Aorta (tissue), 5 donors: ENCODE results near the gene CCDC9. TPM values are rescaled to one million over a fixed set of nuclear protein-coding genes. Genes with fewer than 3 reads are reported as not detected.
"Not testable (repeated sequence)": the region's sequence is repeated elsewhere in the genome, so short reads cannot be mapped to it uniquely, and the experiment has no call there.

Experiments
- ATAC-seq: fragments of 200-7000 bp; cut with Tn5 transposase; one replicate; pipeline ENCODE4 v1.9.1; 2022; ENCODE audit warnings: moderate library complexity; ENCODE audit not compliant: low FRiP score
- DNase-seq, 2 donors: peaks; one replicate each; pipeline ENCODE4 v3.0.0-alpha.2; 2020
- H3K27ac ChIP-seq, 2 donors: one replicate each; pipeline ENCODE4 v1.5.1; 2013; ENCODE audit warnings: low read length in 2 of 2, mild to moderate bottlenecking in 2 of 2, moderate library complexity in 2 of 2, control low read depth in 1 of 2, inconsistent platforms in 1 of 2, low read depth in 1 of 2
- H3K27me3 ChIP-seq, 2 donors: one replicate each; pipeline ENCODE4 v1.6.1; 2013; ENCODE audit warnings: control low read depth in 1 of 2, low read length in 1 of 2, mild to moderate bottlenecking in 1 of 2, moderate library complexity in 1 of 2; ENCODE audit not compliant: insufficient read depth in 2 of 2, control insufficient read depth in 1 of 2
- H3K36me3 ChIP-seq, 2 donors: one replicate each; pipeline ENCODE4 v1.6.1; 2013; ENCODE audit warnings: control low read depth in 1 of 2, low read length in 1 of 2, mild to moderate bottlenecking in 1 of 2; ENCODE audit not compliant: insufficient read depth in 2 of 2, control insufficient read depth in 1 of 2
- H3K4me1 ChIP-seq, 2 donors: one replicate each; pipeline ENCODE4 v1.6.1; 2013; ENCODE audit warnings: low read length in 2 of 2, control low read depth in 1 of 2, mild to moderate bottlenecking in 1 of 2, moderate library complexity in 1 of 2; ENCODE audit not compliant: insufficient read depth in 2 of 2, control insufficient read depth in 1 of 2
- H3K4me3 ChIP-seq, 2 donors: one replicate each; pipeline ENCODE4 v1.5.1; 2013; ENCODE audit warnings: low read length in 2 of 2, control low read depth in 1 of 2, mild to moderate bottlenecking in 1 of 2
- H3K9me3 ChIP-seq: one replicate; pipeline ENCODE4 v1.6.1; 2013; ENCODE audit warnings: mild to moderate bottlenecking, low read length; ENCODE audit not compliant: control insufficient read depth
- whole genome bisulfite sequencing, 2 donors: extraction: QIAGEN DNeasy Blood & Tissue Kit; methylation state at CpG; one replicate each; pipeline ENCODE4 v1.1.7; 2013; 5-methylcytosine and 5-hydroxymethylcytosine counted together
- intact Hi-C, 2 donors: fragments of 100-400 bp; cut with DNase I; formaldehyde crosslinking; loops; one replicate each; pipeline versions ENCODE4 v1.14.2 to v1.15.0; 2022
- polyA plus RNA-seq, 2 donors: library from polyadenylated mRNA; stranded (reverse); fragments of 200-250 nt; gene quantifications; one replicate each; pipeline ENCODE4 v1.2.3, GENCODE V29; 2013
- total RNA-seq, 2 donors: library from RNA; stranded (reverse); fragmentation: NEBNext Ultra II Directional; extraction: Animal tissue kit (Norgen Biotek cat#: 25700); gene quantifications; one replicate each; pipeline ENCODE4 v1.2.1, GENCODE V29; 2021
- donor health status: healthy with polysubstance abuse.
- donor health status: Bipolar disorder and iron deficiency.
- donor health status: DM: no; HTN: no; CAD: no.
- donor health status: DM: no; HTN: no; CAD: no.
- donor health status: DM: yes; HTN: yes; CAD: no.

Gene CCDC9
- total and polyA plus RNA-seq, 4 donors = 20.7 to 43.8 (median 39.6) TPM

GRCh38 chr19:47274071-47274890 is 18.0 kb downstream of the CCDC9 start, which contains the start of gene INAFM1:
INAFM1 (plus strand) TSS chr19:47274885; CDS start chr19:47274920, 35 bp downstream.
- H3K36me3 ChIP-seq = no peaks in the 10 kb centered on the region
- peak within 1 kb of the TSS; percentile 87 to 93 for H3K27ac ChIP-seq
- peak within 1 kb of the TSS; percentile 48 to 72 for H3K4me3 ChIP-seq
- no peaks in the 10 kb centered on the region for H3K9me3 ChIP-seq
- WGBS, 2 donors = 2% methylated on average over 46 to 72 of the region's 72 CpGs
- no peaks in the 10 kb centered on the region for H3K27me3 ChIP-seq
- no peaks in the 10 kb centered on the region for H3K4me1 ChIP-seq
- ATAC-seq (peak; percentile 93), DNase-seq (peak; percentile 99 to 100)
- intact Hi-C loops = loop anchor here in 1 of 2 donors (2.0 to 10.0 kb wide), 3 partner anchors 17 to 1361 kb away; partner anchors contain the start of genes CCDC9, DBP and NAPA

- DNase-seq (peak in 1 of 2 donors; percentile 71), ATAC-seq (no peak)
Observed at GRCh38 chr19:47274891-47275761, 18.8 kb downstream of the CCDC9 start.

GRCh38 chr19:47275791-47276461 is 19.6 kb downstream of the CCDC9 start:
- no peak overlapping the region for H3K4me3 ChIP-seq
- H3K27me3 ChIP-seq = no peaks in the 10 kb centered on the region
- H3K27ac ChIP-seq = peak overlapping the region in 1 of 2 donors; percentile 6
- H3K9me3 ChIP-seq = no peaks in the 10 kb centered on the region
- 45 to 57% methylated on average over 13 of the region's 13 CpGs for WGBS, 2 donors
- no peaks in the 10 kb centered on the region for H3K36me3 ChIP-seq
- H3K4me1 ChIP-seq = no peaks in the 10 kb centered on the region
- ATAC-seq (no peak), DNase-seq (peak; percentile 71 to 86)
- intact Hi-C loops = loop anchor here in 1 of 2 donors (2.0 to 10.0 kb wide), 3 partner anchors 19 to 1359 kb away; partner anchors contain the start of genes CCDC9, DBP and NAPA

More at GRCh38 chr19:47274891-47275761, 18.8 kb downstream of the CCDC9 start:
- peak overlapping the region; percentile 45 to 48 for H3K4me3 ChIP-seq
- WGBS, 2 donors = 3 to 6% methylated on average over 49 to 82 of the region's 82 CpGs
- H3K36me3 ChIP-seq = no peaks in the 10 kb centered on the region
- H3K27me3 ChIP-seq = no peaks in the 10 kb centered on the region
- no peaks in the 10 kb centered on the region for H3K9me3 ChIP-seq
- H3K27ac ChIP-seq = peak overlapping the region in 1 of 2 donors; percentile 63
- no peaks in the 10 kb centered on the region for H3K4me1 ChIP-seq
- intact Hi-C loops = loop anchor here in 1 of 2 donors (2.0 to 10.0 kb wide), 3 partner anchors 18 to 1360 kb away; partner anchors contain the start of genes CCDC9, DBP and NAPA

- H3K27ac ChIP-seq, H3K36me3 ChIP-seq, ATAC-seq, H3K27me3 ChIP-seq, DNase-seq, H3K4me3 ChIP-seq, H3K9me3 ChIP-seq, H3K4me1 ChIP-seq: not testable (repeated sequence)
- WGBS, 2 donors = 88 to 92% methylated on average over 3 of the region's 3 CpGs
- intact Hi-C loops = loop anchor here in 1 of 2 donors (10.0 kb wide), 2 partner anchors 238 to 1358 kb away; partner anchors contain the start of genes DBP and NAPA
Observed at GRCh38 chr19:47276513-47276912, 20.2 kb downstream of the CCDC9 start.

GRCh38 chr19:47280183-47280797 is 24.0 kb downstream of the CCDC9 start:
- WGBS, 2 donors = 89 to 90% methylated on average over 13 of the region's 13 CpGs
- ATAC-seq = no peak
- no peaks in the 10 kb centered on the region for H3K27me3 ChIP-seq
- no peak for DNase-seq
- intact Hi-C loops = loop anchor here in 1 of 2 donors (10.0 kb wide), 1 partner anchor 415 kb away; no protein-coding TSS in a partner anchor
- H3K36me3 ChIP-seq = no peaks in the 10 kb centered on the region
- no peaks in the 10 kb centered on the region for H3K9me3 ChIP-seq
- H3K4me1 ChIP-seq = no peaks in the 10 kb centered on the region
- H3K27ac ChIP-seq = no peak overlapping the region
- no peak overlapping the region for H3K4me3 ChIP-seq

GRCh38 chr19:47283405-47284059 is 27.2 kb downstream of the CCDC9 start:
- Histone ChIP-seq H3K4me3 (no peak overlapping the region), H3K9me3 (no peaks in the 10 kb centered on the region), H3K36me3 (no peaks in the 10 kb centered on the region), H3K4me1 (no peaks in the 10 kb centered on the region), H3K27me3 (no peaks in the 10 kb centered on the region), H3K27ac (no peak overlapping the region)
- WGBS, 2 donors = 37 to 38% methylated on average over 10 of the region's 10 CpGs
- ATAC-seq = no peak
- DNase-seq = no peak
- intact Hi-C loops = loop anchor here in 1 of 2 donors (10.0 kb wide), 1 partner anchor 411 kb away; no protein-coding TSS in a partner anchor

GRCh38 chr19:47284324-47284899 is 28.1 kb downstream of the CCDC9 start:
- 30 to 32% methylated on average over 9 of the region's 9 CpGs for WGBS, 2 donors
- Histone ChIP-seq H3K36me3 (no peaks in the 10 kb centered on the region), H3K9me3 (no peaks in the 10 kb centered on the region), H3K4me3 (no peak overlapping the region), H3K27ac (no peak overlapping the region), H3K27me3 (no peaks in the 10 kb centered on the region), H3K4me1 (no peaks in the 10 kb centered on the region)
- ATAC-seq = peak; percentile 59
- intact Hi-C loops = loop anchor here in 1 of 2 donors (10.0 kb wide), 1 partner anchor 410 kb away; no protein-coding TSS in a partner anchor
- DNase-seq = no peak
